ENCODE data around the gene PDE7B. TPM values are rescaled to one million over a fixed set of nuclear protein-coding genes. Genes with fewer than 3 reads are reported as not detected.
A peak's percentile ranks its signal among the peaks of the same experiment; 100 is the strongest.

The PDE7B gene
- total RNA-seq, 4 donors from 2014 or later = 3.4 to 15.4 (median 9.3) TPM

DNA sequence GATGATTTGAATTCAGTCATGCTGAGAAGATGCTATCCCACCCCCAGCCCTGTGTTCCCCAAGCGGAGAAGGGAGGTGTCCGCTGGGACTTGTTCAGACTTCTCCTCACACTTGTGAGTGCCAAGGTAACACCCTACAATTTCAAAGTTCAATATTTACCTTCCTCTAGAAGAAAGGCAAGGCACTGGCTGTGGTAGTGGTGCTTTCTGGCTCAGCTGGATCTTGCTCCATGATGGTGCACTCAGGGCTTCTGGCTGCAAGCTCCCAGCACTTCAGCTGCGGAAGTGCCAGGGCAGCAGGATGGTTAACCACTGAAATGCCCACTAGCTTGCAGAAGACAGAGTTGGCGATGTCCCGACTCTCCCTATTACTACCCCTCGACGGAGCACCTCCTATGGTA is 263.2 kb downstream of the PDE7B start:
- H3K27me3 ChIP-seq = no peaks in the 10 kb centered on the region
- H3K4me3 ChIP-seq = no peak overlapping the region

DNA sequence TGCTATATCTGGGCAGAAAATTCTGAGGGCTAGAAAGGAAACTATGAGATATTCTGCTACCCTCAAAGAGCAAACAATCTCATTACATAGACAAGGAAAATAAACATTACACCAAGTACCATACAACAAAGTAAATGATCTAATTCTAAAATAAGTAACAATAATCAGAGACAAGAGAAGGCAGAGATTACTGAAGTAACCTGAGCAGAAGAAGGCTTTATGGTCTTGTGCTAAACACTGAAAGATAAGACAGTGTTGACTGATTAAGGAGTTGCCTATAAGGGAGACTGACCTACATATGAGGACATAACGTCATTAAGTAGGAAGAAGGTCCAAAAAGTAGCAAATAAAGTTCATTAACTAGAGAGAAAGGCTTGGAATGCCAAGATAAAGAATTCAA is 264.4 kb downstream of the PDE7B start:
- no peak overlapping the region for H3K27ac ChIP-seq (replicated peaks in 1 of 4)
- no peaks in the 10 kb centered on the region for H3K9me3 ChIP-seq
- H3K36me3 ChIP-seq = no peaks in the 10 kb centered on the region
- 87% methylated on average over 1 of the region's 1 CpG for WGBS
- peaks cover 15 to 34% (median 26%) of the 10 kb centered on the region in 4 donors for H3K4me1 ChIP-seq
- DNase-seq (ENCODE audit: extremely low spot score) = no peak
- H3K27me3 ChIP-seq = no peaks in the 10 kb centered on the region
- TF ChIP-seq POLR2A (IDR thresholded peaks at IDR 0.05; ENCODE audit: low read depth) = no peak
- TF ChIP-seq, protein P1, sequence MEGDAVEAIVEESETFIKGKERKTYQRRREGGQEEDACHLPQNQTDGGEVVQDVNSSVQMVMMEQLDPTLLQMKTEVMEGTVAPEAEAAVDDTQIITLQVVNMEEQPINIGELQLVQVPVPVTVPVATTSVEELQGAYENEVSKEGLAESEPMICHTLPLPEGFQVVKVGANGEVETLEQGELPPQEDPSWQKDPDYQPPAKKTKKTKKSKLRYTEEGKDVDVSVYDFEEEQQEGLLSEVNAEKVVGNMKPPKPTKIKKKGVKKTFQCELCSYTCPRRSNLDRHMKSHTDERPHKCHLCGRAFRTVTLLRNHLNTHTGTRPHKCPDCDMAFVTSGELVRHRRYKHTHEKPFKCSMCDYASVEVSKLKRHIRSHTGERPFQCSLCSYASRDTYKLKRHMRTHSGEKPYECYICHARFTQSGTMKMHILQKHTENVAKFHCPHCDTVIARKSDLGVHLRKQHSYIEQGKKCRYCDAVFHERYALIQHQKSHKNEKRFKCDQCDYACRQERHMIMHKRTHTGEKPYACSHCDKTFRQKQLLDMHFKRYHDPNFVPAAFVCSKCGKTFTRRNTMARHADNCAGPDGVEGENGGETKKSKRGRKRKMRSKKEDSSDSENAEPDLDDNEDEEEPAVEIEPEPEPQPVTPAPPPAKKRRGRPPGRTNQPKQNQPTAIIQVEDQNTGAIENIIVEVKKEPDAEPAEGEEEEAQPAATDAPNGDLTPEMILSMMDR (IDR thresholded peaks at IDR 0.05) = no peak
- TF ChIP-seq POLR2AphosphoS5 (IDR thresholded peaks at IDR 0.05) = no peak
- no peak for TF ChIP-seq EP300 (IDR thresholded peaks at IDR 0.05)
- no peak overlapping the region for H3K4me3 ChIP-seq
- intact Hi-C loops (cut with DNase I) = no loop called here

More for the DNA sequence above, 263.2 kb downstream of the PDE7B start:
- peak overlapping the region in 2 of 4 donors; percentile 36 to 67 for H3K27ac ChIP-seq (replicated peaks in 1 of 4)
- WGBS = 100% methylated on average over 6 of the region's 7 CpGs
- no peaks in the 10 kb centered on the region for H3K9me3 ChIP-seq
- intact Hi-C loops (cut with DNase I) = no loop called here
- no peak for TF ChIP-seq POLR2AphosphoS5 (IDR thresholded peaks at IDR 0.05)
- TF ChIP-seq EP300 (IDR thresholded peaks at IDR 0.05) = no peak
- TF ChIP-seq, protein P1 (IDR thresholded peaks at IDR 0.05) = no peak
- no peak for TF ChIP-seq POLR2A (IDR thresholded peaks at IDR 0.05; ENCODE audit: low read depth)
- H3K36me3 ChIP-seq = no peaks in the 10 kb centered on the region
- H3K4me1 ChIP-seq = peaks cover 15 to 34% (median 24%) of the 10 kb centered on the region in 4 donors
- no peak for DNase-seq (ENCODE audit: extremely low spot score)

DNA sequence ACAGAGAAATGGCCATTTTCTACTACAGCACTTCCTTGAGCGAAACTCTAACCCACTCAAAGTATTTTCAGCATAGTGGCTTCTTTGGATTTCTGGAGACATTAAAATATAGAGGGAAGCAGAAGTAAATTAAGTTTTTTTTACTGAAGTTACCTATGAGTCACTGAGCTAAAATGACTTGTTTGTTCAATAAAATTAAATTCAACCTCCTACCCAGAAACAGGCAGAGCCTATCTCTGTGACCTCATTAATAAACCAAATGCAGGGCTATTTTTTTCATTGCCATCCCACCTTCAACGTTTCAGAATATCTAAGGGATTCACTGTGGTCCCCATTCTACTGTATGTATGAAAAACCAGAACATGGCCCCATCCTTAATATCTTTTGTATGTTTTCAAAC is 265.6 kb downstream of the PDE7B start:
- H3K4me3 ChIP-seq = no peak overlapping the region

DNA sequence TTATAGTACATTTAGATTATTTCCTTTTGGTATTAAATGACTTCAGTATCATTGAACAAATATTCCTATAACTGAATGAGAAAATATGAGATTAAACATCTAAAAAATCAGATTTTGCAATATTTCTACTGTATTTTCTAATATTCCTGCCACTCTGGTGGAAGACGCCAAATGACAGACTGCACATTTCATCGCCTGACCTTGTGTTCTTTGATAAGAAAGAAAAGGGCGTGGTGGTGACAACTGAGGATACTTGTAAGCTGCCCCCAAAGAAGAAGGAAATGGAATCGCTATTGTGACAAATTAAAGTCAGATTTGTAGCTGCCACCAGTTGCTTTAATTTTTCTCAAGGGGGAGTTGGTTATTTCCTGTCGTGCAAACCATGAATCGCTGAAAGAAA is 267.3 kb downstream of the PDE7B start:
- WGBS = 68% methylated on average over 6 of the region's 6 CpGs
- TF ChIP-seq EP300 (IDR thresholded peaks at IDR 0.05) (no peak), POLR2A (IDR thresholded peaks at IDR 0.05; ENCODE audit: low read depth) (no peak), POLR2AphosphoS5 (IDR thresholded peaks at IDR 0.05) (no peak)
- TF ChIP-seq, protein P1 (IDR thresholded peaks at IDR 0.05) = no peak
- peaks cover 17 to 26% (median 20%) of the 10 kb centered on the region in 4 donors for H3K4me1 ChIP-seq
- no peaks in the 10 kb centered on the region for H3K9me3 ChIP-seq
- no peaks in the 10 kb centered on the region for H3K27me3 ChIP-seq
- no peak overlapping the region for H3K27ac ChIP-seq (replicated peaks in 1 of 4)
- no peak for DNase-seq (ENCODE audit: extremely low spot score)
- intact Hi-C loops (cut with DNase I) = no loop called here
- no peaks in the 10 kb centered on the region for H3K36me3 ChIP-seq
- no peak overlapping the region for H3K4me3 ChIP-seq

More for the DNA sequence above, 265.6 kb downstream of the PDE7B start:
- H3K27me3 ChIP-seq = no peaks in the 10 kb centered on the region
- H3K4me1 ChIP-seq = peaks cover 15 to 32% (median 26%) of the 10 kb centered on the region in 4 donors
- intact Hi-C loops (cut with DNase I) = no loop called here
- no peaks in the 10 kb centered on the region for H3K9me3 ChIP-seq
- no peak for DNase-seq (ENCODE audit: extremely low spot score)
- H3K36me3 ChIP-seq = no peaks in the 10 kb centered on the region
- TF ChIP-seq, protein P1 (IDR thresholded peaks at IDR 0.05) = no peak
- TF ChIP-seq POLR2AphosphoS5 (IDR thresholded peaks at IDR 0.05) (no peak), EP300 (IDR thresholded peaks at IDR 0.05) (no peak), POLR2A (IDR thresholded peaks at IDR 0.05; ENCODE audit: low read depth) (no peak)
- no peak overlapping the region for H3K27ac ChIP-seq (replicated peaks in 1 of 4)
- 79% methylated on average over 2 of the region's 2 CpGs for WGBS

DNA sequence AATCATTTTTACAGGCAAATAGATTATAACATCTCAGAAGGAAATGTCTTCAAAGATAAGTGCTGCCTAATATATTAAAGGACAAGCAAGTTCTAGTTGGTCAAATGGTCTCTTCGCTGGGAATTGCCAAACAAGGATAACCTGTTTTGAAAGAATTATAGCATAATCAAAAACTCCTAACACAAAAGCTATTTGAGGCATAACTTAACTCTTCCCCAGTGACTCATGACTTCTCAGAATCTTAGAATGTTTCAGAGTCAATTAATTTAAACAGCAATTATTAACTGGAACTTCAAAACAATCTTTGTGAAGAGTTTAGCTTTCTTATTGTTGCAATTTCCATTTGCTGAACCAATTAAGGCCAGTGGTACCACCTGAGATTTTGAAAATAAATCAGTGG is 272.0 kb downstream of the PDE7B start:
- Histone ChIP-seq H3K4me3 (no peak overlapping the region), H3K4me1 (peaks cover 22 to 30% (median 25%) of the 10 kb centered on the region in 4 donors), H3K27ac (replicated peaks in 1 of 4) (peak overlapping the region in 2 of 4 donors; percentile 27 to 36), H3K9me3 (no peaks in the 10 kb centered on the region), H3K27me3 (no peaks in the 10 kb centered on the region), H3K36me3 (no peaks in the 10 kb centered on the region)
- no peak for DNase-seq (ENCODE audit: extremely low spot score)
- intact Hi-C loops (cut with DNase I) = no loop called here
- TF ChIP-seq POLR2A (IDR thresholded peaks at IDR 0.05; ENCODE audit: low read depth) (no peak), EP300 (IDR thresholded peaks at IDR 0.05) (no peak), POLR2AphosphoS5 (IDR thresholded peaks at IDR 0.05) (no peak)
- TF ChIP-seq, protein P1 (IDR thresholded peaks at IDR 0.05) = no peak
- 41% methylated on average over 1 of the region's 1 CpG for WGBS
